Measurements from ENCODE around the gene DNASE1L1. TPM values are rescaled to one million over a fixed set of nuclear protein-coding genes. Genes with fewer than 3 reads are reported as not detected.
A peak's percentile ranks its signal among the peaks of the same experiment; 100 is the strongest.

Gene DNASE1L1
- total RNA-seq, 1 donor from 2014 or later = 40.8 TPM

DNA sequence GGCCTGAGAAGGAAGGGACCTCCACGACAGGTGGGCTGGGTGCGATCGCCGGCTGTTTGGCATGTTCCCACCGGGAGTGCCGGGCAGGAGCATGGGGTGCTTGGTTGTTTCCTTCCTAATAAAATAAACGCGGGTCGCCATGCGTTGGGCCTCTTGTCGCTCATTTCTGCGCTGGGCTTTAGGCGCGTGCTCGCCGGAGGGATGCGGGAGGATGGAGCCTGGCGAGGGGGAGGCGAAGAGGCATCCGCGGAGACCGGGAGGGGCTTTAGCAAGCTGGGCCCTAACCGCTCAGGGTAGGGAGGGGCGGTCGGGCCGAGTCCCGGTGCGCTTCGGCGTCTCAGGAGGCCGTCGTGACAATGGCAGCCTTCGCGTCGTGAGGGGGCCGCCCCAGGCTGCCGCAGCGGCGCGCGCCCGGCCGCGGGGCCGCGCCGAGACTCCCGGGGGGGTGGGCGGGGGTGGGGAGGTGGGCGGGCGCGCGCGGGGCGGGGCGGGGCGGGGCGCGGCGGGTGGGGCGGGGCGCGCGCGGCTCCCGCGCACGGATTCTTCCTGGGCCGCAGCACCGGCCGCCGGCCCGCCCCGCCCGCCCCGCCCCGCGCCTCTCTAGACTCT lies 27.4 kb upstream of the DNASE1L1 start:
- TF ChIP-seq, protein P1, sequence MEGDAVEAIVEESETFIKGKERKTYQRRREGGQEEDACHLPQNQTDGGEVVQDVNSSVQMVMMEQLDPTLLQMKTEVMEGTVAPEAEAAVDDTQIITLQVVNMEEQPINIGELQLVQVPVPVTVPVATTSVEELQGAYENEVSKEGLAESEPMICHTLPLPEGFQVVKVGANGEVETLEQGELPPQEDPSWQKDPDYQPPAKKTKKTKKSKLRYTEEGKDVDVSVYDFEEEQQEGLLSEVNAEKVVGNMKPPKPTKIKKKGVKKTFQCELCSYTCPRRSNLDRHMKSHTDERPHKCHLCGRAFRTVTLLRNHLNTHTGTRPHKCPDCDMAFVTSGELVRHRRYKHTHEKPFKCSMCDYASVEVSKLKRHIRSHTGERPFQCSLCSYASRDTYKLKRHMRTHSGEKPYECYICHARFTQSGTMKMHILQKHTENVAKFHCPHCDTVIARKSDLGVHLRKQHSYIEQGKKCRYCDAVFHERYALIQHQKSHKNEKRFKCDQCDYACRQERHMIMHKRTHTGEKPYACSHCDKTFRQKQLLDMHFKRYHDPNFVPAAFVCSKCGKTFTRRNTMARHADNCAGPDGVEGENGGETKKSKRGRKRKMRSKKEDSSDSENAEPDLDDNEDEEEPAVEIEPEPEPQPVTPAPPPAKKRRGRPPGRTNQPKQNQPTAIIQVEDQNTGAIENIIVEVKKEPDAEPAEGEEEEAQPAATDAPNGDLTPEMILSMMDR (IDR thresholded peaks at IDR 0.05) = no peak
- peak overlapping the region; percentile 60 for H3K4me3 Mint-ChIP-seq (ENCODE audit: unreplicated experiment)
- peak overlapping the region; percentile 73 for H3K27ac Mint-ChIP-seq (ENCODE audit: unreplicated experiment)
- H3K9me3 Mint-ChIP-seq (ENCODE audit: low read depth) = peaks cover 5% of the 10 kb centered on the region
- no peaks in the 10 kb centered on the region for H3K27me3 Mint-ChIP-seq (ENCODE audit: low read depth)
- no peak for DNase-seq (ENCODE audit: low spot score)
- peaks cover 13% of the 10 kb centered on the region for H3K4me1 Mint-ChIP-seq (ENCODE audit: low read depth)
- peaks cover 6% of the 10 kb centered on the region for H3K36me3 Mint-ChIP-seq (ENCODE audit: low read depth)

DNA sequence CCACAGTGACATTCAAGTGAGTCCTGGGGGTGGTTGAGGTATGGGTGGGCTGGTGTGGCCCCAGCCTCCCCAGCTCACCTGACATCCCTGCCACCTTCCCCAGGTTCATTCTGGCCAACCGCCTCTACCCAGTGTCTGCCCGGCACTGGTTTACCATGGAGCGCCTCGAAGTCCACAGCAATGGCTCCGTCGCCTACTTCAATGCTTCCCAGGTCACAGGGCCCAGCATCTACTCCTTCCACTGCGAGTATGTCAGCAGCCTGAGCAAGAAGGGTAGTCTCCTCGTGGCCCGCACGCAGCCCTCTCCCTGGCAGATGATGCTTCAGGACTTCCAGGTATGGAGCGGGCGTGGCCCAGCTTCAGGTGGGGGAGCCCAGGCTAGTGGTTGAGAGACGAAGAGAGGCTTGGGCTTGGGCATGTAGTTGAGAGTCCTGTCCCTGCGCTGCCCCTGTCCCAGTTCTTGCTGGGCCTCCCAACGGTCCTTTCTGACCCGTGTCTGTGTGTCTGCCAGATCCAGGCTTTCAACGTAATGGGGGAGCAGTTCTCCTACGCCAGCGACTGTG lies 26.2 kb upstream of the DNASE1L1 start:
- no peak for DNase-seq (ENCODE audit: low spot score)
- Mint-ChIP-seq H3K9me3 (ENCODE audit: low read depth) (peaks cover 5% of the 10 kb centered on the region), H3K4me1 (ENCODE audit: low read depth) (peaks cover 22% of the 10 kb centered on the region), H3K4me3 (ENCODE audit: unreplicated experiment) (no peak overlapping the region), H3K36me3 (ENCODE audit: low read depth) (peaks cover 6% of the 10 kb centered on the region), H3K27me3 (ENCODE audit: low read depth) (no peaks in the 10 kb centered on the region), H3K27ac (ENCODE audit: unreplicated experiment) (no peak overlapping the region)
- TF ChIP-seq, protein P1 (IDR thresholded peaks at IDR 0.05) = no peak

DNA sequence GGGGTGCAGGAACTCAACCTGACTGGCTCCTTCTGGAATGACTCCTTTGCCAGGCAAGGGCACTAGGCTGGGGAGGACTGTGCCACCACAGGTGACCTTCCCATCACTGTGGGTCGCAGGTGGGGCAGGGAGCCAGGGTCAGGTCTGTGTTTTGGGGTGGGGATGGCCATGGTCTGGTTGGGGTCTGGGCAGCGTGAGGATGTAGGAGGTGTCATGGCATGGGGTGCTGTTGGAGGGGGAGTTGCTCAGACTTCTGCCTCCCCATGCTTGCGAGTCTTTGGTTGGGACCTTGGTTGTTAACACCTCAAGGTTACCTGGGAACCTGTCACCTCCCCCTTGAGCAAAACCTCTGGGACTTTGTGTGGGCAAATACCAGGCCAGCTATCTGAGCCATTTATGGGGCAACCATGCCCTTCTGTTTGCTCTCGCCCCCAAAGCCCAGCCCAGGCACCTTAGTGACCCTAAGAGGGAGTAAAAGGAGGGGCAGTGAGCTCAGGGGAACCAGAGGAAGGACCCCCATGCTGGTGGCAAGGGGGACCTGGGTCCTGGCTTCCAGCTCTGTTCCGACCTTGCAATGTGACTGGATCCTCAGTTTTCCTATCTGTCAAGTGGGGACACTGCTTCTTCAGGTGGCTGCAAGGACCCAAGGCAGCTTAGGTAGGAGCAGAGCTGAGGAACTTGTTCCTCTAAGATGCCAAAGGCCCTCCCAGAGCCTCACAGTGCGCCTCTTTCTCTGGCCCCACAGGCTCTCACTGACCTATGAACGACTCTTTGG lies 25.5 kb upstream of the DNASE1L1 start:
- Mint-ChIP-seq H3K36me3 (ENCODE audit: low read depth) (peaks cover 6% of the 10 kb centered on the region), H3K9me3 (ENCODE audit: low read depth) (peaks cover 5% of the 10 kb centered on the region), H3K4me3 (ENCODE audit: unreplicated experiment) (no peak overlapping the region), H3K27ac (ENCODE audit: unreplicated experiment) (no peak overlapping the region), H3K4me1 (ENCODE audit: low read depth) (peaks cover 25% of the 10 kb centered on the region), H3K27me3 (ENCODE audit: low read depth) (no peaks in the 10 kb centered on the region)
- TF ChIP-seq, protein P1 (IDR thresholded peaks at IDR 0.05) = no peak
- DNase-seq (ENCODE audit: low spot score) = no peak

DNA sequence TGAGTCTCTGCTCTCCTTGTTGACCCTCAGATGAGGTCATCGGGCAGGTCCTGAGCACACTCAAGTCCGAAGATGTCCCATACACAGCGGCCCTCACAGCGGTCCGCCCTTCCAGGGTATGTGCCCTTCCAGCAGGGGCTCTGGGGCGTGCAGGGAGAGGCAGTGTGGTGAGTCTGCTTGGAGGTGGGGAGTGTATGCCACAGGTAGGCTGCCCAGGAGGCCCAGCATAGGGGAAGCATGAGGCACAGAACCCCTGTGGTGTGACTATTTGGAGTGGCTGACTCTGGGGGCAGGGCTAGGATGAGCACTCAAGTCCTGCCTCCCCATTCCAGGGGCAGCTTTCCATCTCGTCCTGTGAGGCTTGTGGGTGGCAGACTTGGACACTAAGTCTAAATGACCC lies 24.6 kb upstream of the DNASE1L1 start:
- TF ChIP-seq, protein P1 (IDR thresholded peaks at IDR 0.05) = no peak
- no peaks in the 10 kb centered on the region for H3K27me3 Mint-ChIP-seq (ENCODE audit: low read depth)
- H3K9me3 Mint-ChIP-seq (ENCODE audit: low read depth) = peaks cover 5% of the 10 kb centered on the region
- H3K36me3 Mint-ChIP-seq (ENCODE audit: low read depth) = peaks cover 6% of the 10 kb centered on the region
- peaks cover 26% of the 10 kb centered on the region for H3K4me1 Mint-ChIP-seq (ENCODE audit: low read depth)
- H3K4me3 Mint-ChIP-seq (ENCODE audit: unreplicated experiment) = no peak overlapping the region
- DNase-seq (ENCODE audit: low spot score) = no peak
- no peak overlapping the region for H3K27ac Mint-ChIP-seq (ENCODE audit: unreplicated experiment)

DNA sequence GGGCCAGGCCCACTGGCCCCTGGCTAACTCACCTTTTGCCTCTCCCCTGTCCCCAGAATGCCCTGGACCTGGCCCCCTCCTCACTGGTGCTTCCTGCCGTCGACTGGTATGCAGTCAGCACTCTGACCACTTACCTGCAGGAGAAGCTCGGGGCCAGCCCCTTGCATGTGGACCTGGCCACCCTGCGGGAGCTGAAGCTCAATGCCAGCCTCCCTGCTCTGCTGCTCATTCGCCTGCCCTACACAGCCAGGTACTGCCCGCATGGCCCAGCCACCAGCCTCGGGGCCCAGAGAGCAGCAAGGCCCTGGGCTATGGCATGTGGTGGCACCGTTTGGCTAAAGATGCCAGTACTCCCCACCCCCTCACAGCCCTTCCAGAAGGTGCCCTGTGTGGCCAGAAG lies 23.2 kb upstream of the DNASE1L1 start:
- Mint-ChIP-seq H3K36me3 (ENCODE audit: low read depth) (peaks cover 2% of the 10 kb centered on the region), H3K9me3 (ENCODE audit: low read depth) (no peaks in the 10 kb centered on the region), H3K27ac (ENCODE audit: unreplicated experiment) (no peak overlapping the region), H3K27me3 (ENCODE audit: low read depth) (no peaks in the 10 kb centered on the region), H3K4me3 (ENCODE audit: unreplicated experiment) (no peak overlapping the region), H3K4me1 (ENCODE audit: low read depth) (peaks cover 30% of the 10 kb centered on the region)
- no peak for DNase-seq (ENCODE audit: low spot score)
- TF ChIP-seq, protein P1 (IDR thresholded peaks at IDR 0.05) = no peak
